NCI-H460 (cell line): ENCODE measurements around the gene SLC6A6. TPM values are rescaled to one million over a fixed set of nuclear protein-coding genes. Genes with fewer than 3 reads are reported as not detected.

Experiments used
- DNase-seq: peaks from one replicate; pipeline ENCODE4 v3.0.0-alpha.2; 2016; ENCODE audit warnings: low read depth; ENCODE audit errors: extremely low read depth
- total RNA-seq: library from RNA; depleted of rRNA; stranded (reverse); fragments of >200 nt; shearing (Covaris generic); gene quantifications from 2 replicates; pipeline ENCODE4 v1.2.3, GENCODE V29; 2014

SLC6A6 gene
- total RNA-seq, 1 experiment from 2014 or later, result 123 TPM

DNA sequence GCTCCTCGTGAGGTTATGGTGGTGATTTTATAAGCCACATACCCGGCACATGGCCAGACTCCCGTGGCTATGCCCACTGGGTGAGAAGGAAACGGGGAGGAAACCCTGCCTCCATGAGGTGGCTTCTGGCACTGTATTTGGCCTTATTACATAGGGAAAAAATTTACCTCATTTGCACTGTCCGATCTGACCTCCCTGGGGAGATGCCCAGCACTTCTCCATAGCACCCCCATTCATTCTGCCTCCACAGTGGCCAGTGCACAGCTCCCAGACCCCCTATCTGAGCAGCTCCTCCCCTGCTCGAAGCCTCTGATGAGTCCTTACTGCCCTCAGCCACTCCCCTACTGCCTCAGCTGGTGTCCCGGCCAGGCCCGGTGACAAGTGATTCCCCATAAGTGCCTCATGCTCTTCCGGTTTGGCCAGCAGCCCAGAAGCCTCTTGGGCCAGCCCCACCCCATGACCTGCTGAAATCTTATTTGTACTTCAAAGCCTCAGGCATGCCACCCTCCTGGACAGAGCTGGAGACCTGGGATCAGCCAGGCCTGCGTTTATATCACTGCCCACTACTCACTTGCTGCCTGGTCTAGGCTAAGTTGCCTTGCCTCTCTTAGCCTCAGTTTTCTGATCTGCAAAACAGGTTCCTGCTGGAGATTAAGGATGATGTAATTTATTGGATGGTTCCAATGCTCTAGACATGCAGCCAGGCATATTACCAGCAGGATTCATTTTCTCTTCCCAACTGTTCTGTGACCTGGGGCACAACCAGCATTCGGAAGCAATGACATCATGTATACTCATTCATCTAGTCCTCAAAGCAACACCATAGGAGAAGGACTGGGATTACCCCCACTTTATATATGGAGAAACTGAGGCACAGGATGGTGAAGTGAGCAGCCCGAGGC is 30.6 kb upstream of the SLC6A6 start:
- DNase-seq, result peak; percentile 64

DNA sequence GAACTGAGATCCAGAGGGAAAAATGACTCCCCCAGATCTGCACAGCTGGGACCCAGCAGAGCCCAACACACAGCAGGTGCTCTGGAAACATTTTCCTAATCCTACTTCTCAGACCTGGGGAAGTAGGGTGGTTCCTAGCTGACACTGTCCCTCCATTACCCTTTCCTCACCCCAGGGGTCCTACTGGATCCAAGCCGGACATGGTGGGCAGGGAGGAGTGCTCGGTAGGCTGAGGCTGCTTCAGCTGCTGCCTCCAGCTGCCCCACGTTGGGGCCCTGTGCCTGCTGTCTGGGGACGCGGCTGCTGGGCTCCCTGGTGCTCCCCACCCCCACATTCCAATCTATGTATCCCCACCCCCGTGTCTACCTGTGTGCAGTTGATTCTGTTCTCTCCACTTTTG is 29.8 kb upstream of the SLC6A6 start:
- DNase-seq, result no peak

DNA sequence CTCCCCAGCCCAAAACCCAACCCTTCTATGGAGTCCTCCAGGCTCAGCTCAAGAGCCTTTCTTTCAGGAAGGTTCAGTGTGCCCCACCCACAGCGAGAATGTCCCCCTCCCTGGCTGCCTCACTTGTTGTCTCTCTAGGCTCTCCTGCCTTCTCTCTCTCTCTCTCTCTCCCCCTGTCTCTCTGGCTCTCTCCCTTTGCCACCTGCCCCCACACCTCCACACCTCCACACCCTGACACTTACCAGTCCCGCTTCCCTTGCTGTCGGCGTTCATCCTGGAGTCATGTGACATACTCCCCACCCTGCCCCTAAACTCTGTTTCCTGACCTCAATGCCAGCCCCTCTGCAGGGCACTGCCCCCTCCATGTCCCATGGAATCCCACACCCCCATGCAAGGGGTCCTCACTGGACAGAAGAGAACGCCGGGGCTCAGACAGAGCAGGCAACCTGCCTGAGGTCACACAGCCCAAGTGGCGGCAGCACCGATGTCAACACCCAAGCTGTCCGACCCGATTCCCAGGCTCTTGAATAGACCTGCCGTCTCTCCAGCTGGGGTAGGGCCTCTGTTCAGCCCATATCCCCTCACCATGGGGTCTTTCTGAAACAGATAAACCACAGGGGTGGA is 28.5 kb upstream of the SLC6A6 start:
- no peak for DNase-seq

DNA sequence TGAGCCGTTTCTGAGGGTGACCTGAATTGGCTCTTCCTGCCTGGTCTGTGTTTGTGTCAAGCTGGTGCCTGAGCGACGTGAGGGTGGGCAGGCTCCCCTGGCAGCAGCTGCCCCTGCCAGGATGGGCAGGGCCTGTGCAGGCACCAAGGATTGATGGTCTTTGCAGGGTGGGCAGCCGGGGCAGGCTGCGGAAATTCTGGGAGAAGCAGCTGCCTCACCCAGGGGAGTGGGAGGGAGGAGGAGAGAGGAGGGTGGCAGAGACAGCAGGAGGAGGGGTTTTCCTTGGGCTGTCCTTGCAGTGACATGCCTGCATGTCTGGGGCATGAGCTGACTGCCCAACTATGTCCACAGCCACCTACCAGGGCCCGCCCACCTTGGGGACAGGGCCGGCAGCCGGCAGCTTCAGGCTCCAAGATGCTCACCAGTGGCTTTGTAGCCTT is 27.9 kb upstream of the SLC6A6 start:
- no peak for DNase-seq

DNA sequence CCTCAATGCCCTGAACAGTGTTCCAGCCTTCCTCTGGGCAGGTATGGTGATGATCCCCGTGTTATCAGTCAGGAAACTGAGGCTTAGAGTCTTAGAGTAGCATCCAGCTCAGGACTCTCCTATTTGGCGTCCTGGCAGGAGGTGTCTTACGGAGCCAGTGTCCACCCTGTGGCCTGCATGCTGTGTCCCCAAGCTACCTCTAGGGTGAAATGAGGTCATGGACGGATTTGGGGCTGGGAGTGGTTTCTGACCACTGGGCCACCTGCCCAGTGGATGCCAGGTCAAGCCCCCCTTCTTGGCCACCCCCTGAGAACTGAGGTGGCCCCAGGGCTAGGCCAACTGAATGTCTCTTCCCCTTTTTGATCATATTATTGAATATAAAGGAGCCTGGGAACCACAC is 27.2 kb upstream of the SLC6A6 start:
- no peak for DNase-seq

DNA sequence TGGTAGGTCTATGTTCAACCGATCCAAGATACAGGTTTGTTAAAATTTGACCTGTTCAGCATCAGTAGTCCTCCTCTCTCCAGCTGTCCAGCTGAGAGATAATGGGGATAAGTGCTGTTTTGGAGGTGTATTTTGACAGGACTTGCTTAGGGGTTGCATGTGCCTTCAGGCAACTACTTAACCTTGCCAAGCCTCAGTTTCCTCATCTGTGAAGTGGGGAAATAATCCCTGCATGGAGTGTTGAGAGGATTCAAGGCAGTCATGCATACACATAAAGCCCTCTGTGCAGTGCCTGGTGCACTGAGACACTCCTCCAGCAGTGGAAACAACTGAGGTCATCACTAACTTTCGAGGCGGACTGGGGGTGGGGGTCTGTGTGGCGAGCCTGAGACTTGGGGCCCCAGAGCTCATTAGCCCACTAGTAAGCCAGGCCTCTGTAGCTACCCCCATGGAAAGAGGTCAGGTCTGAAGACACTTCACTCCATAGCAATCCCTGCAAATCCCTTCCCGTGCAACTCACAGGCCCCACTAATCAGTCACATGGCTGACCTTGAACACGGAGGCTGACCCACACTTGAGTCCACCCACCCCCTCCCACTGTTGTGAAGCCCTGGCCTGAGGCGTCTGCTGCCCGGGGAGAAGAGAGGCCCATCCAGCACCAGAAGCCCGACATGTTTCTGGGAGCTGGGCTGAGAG is 25.9 kb upstream of the SLC6A6 start:
- no peak for DNase-seq

DNA sequence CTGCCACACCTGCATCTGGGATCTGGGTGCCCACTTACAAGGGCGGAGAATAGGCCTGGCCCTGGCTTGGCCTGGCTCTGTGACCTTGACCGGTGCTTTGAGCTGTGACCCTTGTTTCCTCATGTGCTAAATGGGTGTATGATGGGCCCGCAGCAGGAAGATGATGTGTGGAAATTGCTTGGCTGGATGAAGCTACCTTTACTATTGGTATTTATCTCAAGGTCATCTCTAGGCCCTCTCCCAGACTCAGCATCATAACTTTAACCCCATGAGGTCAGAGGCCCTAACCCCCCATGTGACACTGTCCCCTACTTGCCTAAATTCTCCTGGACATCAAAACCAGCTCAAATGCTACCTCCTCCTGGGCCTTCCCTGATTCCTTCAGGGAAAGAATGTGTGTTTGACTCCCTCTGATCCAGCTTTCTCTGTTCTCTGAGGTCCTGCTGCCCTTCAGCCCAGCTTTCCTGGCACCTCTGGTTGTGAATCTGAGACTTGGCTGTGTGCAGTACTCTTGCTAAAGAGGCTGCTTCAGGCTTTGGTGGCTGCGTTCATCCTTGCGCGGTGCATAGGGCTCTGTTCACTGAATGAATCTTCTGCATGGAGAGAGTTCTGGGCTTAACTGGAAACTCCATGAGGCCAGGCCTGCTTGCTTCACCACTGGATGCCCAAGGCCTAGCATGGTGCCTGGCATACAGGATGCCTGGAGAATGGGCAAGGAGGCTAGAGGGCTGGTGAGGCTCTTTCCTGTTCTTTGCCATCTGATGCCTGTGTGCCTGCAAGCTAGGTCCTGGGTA is 25.2 kb upstream of the SLC6A6 start:
- no peak for DNase-seq

DNA sequence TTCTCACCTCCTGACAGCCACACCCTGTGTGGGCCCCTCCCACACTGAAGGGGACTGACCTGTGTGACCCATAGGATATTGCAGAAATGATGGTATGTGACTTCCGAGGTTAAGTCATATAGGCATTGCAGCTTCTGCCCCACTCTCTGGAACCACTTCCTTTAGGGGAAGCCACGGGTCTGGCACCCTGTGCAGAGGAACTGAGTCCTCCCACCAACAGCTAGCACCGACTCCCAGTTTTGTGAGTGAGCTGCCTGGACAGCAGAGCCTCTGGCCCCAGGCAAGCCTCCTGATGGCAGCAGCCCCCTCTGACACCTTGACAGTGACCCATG is 24.6 kb upstream of the SLC6A6 start:
- DNase-seq, result no peak

DNA sequence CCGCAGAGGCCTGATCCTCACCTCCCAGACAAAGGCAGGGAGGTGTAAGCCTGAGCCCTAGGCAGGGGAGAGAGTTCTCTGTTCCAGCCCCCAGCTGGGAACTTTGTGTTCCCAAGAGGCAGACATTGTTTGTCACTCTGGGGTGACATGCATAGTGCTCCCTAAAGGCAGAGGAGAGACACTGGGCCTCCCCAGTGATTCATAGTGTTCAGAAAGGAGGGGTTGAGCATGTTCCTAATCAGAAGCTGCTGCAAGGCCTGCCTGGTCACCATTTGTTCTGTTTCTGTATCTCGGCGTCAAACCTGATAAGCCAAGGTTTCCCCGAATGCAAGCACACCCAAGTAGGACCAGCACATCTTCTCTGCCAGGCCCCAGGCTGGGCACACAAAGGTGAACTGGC is 24.0 kb upstream of the SLC6A6 start:
- DNase-seq, result no peak

DNA sequence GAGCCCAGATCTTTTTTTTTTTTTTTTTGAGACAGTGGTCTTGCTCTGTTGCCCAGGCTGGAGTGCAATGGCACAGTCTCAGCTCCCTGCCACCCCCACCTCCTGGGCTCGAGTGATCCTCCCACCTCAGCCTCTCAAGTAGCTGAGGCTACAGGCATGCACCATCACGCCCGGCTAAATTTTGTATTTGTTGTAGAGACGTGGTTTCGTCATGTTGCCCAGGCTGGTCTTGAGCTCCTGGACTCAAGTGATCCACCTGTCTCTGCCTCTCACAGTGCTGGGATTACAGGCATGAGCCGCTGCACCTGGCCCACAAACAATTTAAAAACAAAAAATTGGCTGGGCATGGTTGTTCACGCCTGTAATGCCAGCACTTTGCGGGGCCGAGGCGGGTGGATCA is 22.6 kb upstream of the SLC6A6 start:
- DNase-seq, result no peak

DNA sequence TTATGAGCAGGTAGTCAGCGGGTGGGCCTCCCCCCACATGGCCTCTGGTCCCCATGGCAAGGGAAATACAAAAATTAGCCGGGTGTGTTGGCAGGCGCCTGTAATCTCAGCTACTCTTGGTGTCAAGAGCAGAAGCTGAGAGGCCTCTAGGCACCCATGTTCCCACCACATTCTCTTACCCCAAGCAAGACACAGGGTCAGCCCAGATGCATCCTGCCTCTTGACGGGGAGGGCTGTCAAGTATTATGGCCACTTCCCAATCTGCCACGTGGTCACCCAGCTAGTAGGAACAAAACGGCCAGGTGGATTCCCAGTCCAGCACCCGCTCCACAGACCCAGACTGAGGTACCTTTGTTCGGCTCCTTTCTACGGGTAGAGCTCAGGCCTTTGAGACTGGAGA is 16.2 kb upstream of the SLC6A6 start:
- no peak for DNase-seq

DNA sequence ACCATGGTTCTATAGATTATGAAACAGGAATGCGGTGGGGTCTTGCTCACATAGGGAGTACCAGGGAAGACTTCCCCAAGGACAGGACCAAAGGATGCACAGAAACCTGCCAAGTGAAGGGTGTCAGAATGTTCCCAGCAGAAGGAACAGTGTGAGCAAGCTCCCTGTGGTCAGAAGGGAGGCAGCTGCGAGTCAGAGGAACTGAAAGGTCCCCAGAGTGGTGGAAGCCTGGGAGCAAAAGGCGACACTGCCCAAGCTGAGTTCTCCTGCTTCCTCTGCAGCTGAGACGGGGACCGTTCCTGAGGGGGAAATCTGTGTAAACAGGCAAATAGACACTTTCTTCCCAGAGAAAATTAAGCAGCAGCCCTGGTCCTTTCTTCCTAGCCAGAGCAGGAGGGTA is 14.2 kb upstream of the SLC6A6 start:
- no peak for DNase-seq

DNA sequence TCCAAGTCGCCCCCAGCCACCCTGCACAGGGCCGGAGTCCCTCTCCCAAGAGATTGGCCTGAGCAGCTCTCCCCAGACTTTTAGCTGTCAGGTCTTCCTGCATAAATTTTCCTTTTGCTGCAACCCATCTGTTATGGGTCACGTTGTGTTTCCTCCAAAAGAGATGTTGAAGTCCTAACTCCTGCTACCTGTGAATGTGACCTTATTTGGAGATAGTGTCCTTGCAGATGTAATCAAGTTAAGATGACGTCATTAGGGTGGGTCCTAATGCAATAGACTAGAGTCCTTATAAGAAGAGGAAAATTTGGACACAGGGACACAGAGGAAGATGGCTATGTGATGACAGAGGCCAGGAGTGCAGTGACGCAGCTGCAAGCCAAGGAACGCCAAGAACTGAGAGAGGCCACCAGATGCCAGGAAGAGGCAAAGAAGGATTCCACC is 13.2 kb upstream of the SLC6A6 start:
- no peak for DNase-seq

DNA sequence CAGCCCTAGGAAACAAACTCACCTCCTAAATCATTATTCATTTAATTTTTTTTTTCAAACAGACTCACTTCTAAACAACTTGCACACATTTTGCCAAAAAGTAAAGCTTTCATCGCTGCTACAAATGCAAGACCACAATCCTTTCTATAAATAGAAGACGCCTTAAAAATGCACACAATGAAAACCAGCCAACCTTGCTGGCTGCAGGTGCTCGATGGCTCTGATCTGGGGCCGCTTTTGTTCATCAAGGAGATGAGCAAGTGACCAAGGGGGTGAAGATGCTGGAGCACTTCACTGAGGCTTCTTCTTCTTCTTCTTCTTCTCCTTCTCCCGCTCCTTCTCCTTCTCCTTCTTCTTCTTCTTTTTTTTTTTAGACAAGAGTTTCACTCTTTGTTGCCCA is 12.7 kb upstream of the SLC6A6 start:
- no peak for DNase-seq

DNA sequence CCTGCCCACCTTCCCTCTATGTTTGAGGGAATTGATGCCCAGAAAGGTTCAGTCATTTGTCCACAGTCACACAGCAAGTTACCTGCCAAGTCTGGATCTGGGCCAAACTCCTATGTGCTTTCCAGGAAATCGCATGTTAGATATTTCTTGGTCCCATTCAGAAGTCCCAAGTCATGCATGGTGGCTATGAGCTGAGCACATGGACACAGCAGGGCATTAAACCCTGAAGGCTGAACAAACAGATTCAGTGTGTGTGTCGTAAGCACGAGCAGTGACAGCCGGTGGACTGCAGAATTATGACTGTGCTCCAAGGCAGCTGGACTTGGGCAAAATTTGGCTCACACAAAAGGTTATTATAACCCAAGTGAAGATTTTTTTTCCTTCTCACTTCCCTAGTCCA is 11.4 kb upstream of the SLC6A6 start:
- no peak for DNase-seq

DNA sequence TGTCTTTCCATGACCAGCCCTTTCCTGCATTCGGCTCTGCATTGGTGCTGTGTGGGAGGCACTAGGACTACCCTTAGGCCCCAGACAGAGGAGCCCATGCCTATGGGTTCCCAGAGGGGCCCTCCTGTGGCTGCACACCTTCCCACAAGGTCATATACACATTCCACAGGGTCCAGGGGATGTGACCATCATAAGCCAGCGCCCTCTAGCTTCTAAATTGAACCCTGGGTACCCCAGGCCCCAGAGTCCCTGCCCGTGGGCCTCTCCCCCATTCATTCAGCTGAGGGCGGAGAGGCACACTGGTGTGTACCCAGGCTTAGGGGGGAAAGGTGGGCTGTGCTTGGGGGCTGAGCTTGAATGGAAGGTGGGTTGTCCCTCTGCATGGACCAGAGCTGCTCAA is 10.2 kb upstream of the SLC6A6 start:
- DNase-seq, result no peak

DNA sequence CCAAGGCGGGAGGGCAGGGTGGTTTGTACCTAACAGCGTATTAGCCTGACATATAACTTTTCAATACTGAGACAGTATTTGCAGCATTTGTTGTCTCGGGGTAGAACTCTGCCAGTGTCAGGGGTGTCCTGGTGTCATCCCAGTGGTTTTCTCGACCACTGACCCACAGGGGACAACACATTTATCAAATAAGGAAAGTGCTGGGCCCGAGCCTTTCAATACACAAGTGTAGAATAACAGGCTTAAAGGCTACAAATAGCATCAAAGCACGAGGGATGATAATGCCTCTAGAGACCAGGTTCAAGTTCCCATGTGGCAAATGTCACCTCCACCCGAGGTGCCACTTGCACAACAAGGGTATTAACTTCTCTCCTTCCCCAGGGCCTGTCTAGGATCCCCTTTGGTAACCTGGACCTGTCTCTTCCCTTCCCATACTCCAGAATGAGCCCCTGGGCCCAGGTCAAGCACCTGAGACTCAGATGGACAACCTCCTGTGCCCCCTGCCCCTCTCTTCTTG is 9.5 kb upstream of the SLC6A6 start:
- DNase-seq, result no peak

DNA sequence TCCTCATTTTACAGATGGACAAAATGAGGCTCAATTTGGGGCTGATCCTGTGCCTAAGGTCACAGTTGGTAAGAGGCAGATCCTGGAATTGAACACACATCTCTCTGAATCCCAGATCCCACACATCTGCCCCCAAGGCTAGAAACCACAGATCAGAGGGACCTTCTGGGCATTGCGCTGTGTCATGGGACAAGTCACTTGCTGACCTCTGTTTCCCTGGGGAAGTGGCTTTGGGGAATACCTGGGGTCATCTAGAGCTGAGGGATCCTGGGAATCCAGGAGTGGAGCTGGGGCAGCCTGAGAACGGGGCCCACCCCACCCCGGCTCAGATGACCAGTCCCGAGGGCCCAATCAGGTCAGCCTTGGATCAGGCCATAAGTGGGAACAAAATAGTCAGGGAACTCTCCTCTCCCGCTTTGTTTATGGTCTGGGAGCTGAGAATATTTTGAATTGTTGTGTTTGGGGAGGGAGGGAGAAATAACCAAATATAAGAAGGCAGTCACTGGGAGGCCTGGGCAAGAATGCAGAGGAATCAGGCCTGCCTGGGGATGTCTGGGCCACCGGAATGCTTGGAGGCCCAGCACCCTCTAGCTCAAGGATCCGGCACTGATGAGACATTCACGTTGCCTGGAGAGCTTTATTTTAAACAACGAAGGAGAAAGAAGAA is 8.8 kb upstream of the SLC6A6 start:
- no peak for DNase-seq

DNA sequence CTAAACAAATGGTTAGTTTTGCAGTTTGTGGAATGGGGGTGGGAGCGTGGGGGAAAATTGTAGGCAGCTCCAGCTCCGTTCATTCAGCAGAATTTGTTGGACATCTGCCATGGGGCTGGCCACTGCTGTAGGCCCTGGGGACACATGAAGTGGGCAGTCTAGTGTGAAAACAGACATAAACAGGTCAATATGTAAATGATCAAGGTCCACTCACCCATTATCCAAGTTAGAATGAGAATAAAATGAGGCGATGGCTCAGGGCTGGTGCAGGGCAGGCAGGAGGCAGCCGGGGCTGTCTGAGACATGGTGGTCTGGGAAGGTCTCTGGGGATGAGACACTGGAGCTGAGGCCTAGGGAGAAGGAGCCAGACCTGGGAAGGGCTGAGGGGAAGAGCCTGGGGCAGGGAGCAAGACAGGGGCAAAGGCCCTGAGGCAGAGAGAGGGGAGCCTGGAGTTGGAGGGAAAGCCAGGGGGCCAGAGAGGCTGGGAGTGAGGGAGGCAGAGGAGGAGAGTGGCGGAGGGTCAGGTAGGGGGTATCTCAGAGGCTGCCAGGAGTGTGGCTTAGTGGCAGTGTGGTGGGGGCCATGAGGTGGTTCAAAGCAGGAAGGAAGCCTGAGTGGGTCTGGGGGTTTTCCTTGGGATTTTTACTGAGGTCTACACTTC is 6.2 kb upstream of the SLC6A6 start:
- DNase-seq, result no peak

DNA sequence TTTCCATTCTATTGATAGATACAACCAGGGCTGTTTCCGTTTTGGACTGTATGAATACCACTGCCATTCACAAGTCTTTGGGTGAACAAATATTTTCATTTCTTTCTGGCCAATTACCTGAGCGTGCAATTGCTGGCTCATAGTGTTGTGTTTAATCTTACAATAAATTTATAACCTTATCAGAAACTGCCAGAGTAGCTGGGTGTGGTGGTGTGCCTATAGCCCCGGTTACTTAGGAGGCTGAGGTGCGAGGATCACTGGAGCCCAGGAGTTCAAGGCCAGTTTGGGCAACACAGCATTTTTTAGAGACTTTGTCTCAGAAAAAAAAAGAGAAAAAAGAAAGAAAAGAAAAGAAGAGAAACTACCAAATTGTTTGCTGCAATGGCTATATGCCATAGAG is 5.4 kb upstream of the SLC6A6 start:
- no peak for DNase-seq
